HEK293 (cell line): ENCODE data around the gene EPOP.
"Not testable (repeated sequence)": the region's sequence is repeated elsewhere in the genome, so short reads cannot be mapped to it uniquely, and the experiment has no call there.

Experiments
- CTCF ChIA-PET: fragments of 350-600 bp; formaldehyde crosslinking; extraction: SDS; loops from one replicate; lab custom pipeline; 2021; ENCODE audit warnings: antibody characterized with exemption; lab: Yijun Ruan, JAX
- POLR2A ChIA-PET: fragments of 300-600 bp; formaldehyde crosslinking; extraction: SDS; loops from one replicate; lab custom pipeline; 2020; ENCODE audit warnings: antibody characterized with exemption, inconsistent platforms; lab: Yijun Ruan, JAX
- H3K27ac ChIP-seq: fragments of 200-500 bp; sonication (Bioruptor generic); 2 replicates; pipeline ENCODE4 v1.5.1; 2014; ENCODE audit warnings: low read depth, low read length, control low read depth, inconsistent platforms; ENCODE audit errors: extremely low read depth
- H3K36me3 ChIP-seq, 2 experiments: fragments of 200-500 bp in 1 of 2; sonication (Bioruptor generic) in 1 of 2; 1 replicate in 1 of 2; 2 replicates in 1 of 2; pipeline ENCODE4 v1.5.1; 2014 to 2017; ENCODE audit warnings: inconsistent platforms in 2 of 2, low read length in 2 of 2; ENCODE audit not compliant: control insufficient read depth in 2 of 2, insufficient read depth in 1 of 2
- H3K4me1 ChIP-seq: fragments of 200-500 bp; sonication (Bioruptor generic); 2 replicates; pipeline ENCODE4 v1.5.1; 2014; ENCODE audit warnings: mild to moderate bottlenecking, low read length, inconsistent platforms; ENCODE audit not compliant: control insufficient read depth, insufficient read depth
- H3K4me3 ChIP-seq: 2 replicates; pipeline ENCODE4 v1.5.1; 2011; ENCODE audit warnings: low read depth, mild to moderate bottlenecking, control low read depth, low read length, moderate library complexity
- H3K9me3 ChIP-seq: fragments of 200-500 bp; sonication (Bioruptor generic); 2 replicates; pipeline ENCODE4 v1.5.1; 2014; ENCODE audit warnings: low read depth, low read length, inconsistent platforms; ENCODE audit not compliant: control insufficient read depth, insufficient read depth
- ZNF121 ChIP-seq: fragments of 450-650 bp; formaldehyde crosslinking; IDR thresholded peaks from 2 replicates; pipeline ENCODE4 v1.5.1; 2016; ENCODE audit warnings: missing biosample characterization, missing genetic modification characterization
- TF ChIP-seq, protein P1 (sequence below): fragments of 450-650 bp; formaldehyde crosslinking; IDR thresholded peaks from 2 replicates; pipeline ENCODE4 v1.5.1; 2016; ENCODE audit warnings: missing biosample characterization, missing genetic modification characterization

The EPOP gene

DNA sequence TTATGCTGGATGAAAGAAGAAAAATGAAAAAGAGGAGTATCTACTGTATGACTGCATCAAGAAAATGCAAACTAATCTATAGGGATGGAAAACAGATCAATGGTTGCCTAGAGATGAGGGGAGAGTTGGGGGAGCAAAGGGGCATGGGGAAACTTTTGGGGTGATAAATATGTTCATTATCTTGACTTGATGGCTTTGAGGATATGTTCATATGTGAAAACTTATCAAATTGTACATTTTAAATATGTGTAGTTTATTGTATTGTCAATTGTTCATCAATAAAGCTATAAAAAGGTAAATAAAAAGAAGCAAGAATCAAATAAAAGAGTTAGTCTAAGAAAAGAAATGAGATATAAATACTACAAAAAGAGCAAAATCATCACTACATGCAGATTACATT is 49.3 kb downstream of the EPOP start (continued):
- TF ChIP-seq, protein P1, sequence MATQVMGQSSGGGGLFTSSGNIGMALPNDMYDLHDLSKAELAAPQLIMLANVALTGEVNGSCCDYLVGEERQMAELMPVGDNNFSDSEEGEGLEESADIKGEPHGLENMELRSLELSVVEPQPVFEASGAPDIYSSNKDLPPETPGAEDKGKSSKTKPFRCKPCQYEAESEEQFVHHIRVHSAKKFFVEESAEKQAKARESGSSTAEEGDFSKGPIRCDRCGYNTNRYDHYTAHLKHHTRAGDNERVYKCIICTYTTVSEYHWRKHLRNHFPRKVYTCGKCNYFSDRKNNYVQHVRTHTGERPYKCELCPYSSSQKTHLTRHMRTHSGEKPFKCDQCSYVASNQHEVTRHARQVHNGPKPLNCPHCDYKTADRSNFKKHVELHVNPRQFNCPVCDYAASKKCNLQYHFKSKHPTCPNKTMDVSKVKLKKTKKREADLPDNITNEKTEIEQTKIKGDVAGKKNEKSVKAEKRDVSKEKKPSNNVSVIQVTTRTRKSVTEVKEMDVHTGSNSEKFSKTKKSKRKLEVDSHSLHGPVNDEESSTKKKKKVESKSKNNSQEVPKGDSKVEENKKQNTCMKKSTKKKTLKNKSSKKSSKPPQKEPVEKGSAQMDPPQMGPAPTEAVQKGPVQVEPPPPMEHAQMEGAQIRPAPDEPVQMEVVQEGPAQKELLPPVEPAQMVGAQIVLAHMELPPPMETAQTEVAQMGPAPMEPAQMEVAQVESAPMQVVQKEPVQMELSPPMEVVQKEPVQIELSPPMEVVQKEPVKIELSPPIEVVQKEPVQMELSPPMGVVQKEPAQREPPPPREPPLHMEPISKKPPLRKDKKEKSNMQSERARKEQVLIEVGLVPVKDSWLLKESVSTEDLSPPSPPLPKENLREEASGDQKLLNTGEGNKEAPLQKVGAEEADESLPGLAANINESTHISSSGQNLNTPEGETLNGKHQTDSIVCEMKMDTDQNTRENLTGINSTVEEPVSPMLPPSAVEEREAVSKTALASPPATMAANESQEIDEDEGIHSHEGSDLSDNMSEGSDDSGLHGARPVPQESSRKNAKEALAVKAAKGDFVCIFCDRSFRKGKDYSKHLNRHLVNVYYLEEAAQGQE (tag by site-specific recombination): no peak

DNA sequence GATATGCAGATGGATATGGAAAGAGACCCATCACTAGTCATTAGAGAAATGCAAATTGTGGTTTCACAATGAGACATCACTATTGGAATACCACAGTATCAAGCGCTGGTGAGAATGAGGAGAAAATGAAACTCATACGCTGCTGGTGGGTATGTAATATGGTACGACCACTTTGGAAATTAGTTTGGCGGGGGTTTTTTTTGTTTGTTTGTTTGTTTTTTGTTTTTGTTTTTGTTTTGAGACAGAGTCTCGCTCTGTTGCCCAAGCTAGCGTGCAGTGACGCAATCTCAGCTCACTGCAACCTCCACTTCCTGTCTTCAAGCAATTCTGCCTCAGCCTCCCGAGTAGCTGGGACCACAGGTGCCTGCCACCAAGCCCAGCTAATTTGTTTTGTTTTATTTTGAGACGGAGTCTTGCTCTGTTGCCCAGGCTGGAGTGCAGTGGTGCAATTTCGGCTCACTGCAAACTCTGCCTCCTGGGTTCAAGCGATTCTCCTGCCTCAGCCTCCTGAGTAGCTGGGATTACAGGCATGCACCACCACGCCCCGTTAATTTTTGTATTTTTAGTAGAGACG is 49.9 kb downstream of the EPOP start:
- H3K36me3 ChIP-seq, H3K4me3 ChIP-seq, H3K9me3 ChIP-seq, H3K4me1 ChIP-seq, POLR2A ChIA-PET, H3K27ac ChIP-seq: not testable (repeated sequence)
- peak; percentile 46; the same call in 1 of the 2 replicates for TF ChIP-seq ZNF121 (tag by site-specific recombination)
- CTCF ChIA-PET: interaction anchor here (0.9 to 1.5 kb wide), 2 partner anchors 17 to 67 kb away, joined by 5 read pairs; no protein-coding TSS in a partner anchor
